ENCODE measurements around the gene LAD1. TPM values are rescaled to one million over a fixed set of nuclear protein-coding genes. Genes with fewer than 3 reads are reported as not detected.

LAD1 gene
- polyA plus RNA-seq, 1 of the 3 experiments (the other 2 are of a cell fraction): not detected

DNA sequence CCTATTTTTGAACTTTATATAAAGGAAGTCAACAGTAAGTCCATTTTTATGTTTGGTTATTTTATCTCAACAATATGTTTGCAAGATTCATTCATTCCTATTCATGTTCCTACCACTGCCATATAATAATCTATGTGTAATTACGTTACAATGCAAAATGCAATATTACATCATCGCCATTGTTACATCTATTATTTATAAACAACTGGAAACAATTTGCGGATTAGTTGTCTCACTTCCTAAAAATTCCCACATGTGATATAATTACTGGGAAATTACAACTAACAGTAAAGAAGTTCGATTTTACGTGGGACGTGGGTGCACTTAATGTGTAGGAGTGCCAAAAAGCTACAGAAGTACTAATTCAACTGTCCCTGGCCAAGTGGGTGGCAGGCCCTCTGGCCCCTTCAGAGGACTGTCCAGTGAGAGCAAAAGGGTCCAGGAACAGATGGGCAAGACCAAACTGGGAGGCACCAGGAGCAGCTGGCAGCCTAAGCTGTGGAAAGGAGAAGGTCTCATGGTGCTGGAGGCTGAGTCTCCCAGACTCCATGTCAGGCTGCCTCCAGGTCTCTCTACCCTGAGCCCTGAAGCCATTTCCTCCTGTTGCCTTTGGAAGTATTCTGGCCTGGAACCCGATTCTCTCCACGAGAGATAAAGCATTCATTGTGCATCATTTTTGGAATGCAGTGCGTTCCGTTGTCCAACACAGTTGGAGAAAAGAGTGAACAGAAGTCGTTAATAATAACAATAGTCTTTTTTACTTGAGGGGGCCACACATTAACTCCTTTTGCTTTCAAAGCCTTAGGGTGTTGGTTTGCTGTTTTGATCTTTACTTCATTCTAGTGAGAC is 64.6 kb downstream of the LAD1 start (continued):
- TF ChIP-seq GABPA (IDR thresholded peaks at IDR 0.05; ENCODE audit: low read depth) (no peak), GATA2 (CRISPR knock-in tag; IDR thresholded peaks at IDR 0.05) (no peak)
- TF ChIP-seq, protein P1, sequence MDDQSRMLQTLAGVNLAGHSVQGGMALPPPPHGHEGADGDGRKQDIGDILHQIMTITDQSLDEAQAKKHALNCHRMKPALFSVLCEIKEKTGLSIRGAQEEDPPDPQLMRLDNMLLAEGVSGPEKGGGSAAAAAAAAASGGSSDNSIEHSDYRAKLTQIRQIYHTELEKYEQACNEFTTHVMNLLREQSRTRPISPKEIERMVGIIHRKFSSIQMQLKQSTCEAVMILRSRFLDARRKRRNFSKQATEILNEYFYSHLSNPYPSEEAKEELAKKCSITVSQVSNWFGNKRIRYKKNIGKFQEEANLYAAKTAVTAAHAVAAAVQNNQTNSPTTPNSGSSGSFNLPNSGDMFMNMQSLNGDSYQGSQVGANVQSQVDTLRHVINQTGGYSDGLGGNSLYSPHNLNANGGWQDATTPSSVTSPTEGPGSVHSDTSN (IDR thresholded peaks at IDR 0.05): no peak

DNA sequence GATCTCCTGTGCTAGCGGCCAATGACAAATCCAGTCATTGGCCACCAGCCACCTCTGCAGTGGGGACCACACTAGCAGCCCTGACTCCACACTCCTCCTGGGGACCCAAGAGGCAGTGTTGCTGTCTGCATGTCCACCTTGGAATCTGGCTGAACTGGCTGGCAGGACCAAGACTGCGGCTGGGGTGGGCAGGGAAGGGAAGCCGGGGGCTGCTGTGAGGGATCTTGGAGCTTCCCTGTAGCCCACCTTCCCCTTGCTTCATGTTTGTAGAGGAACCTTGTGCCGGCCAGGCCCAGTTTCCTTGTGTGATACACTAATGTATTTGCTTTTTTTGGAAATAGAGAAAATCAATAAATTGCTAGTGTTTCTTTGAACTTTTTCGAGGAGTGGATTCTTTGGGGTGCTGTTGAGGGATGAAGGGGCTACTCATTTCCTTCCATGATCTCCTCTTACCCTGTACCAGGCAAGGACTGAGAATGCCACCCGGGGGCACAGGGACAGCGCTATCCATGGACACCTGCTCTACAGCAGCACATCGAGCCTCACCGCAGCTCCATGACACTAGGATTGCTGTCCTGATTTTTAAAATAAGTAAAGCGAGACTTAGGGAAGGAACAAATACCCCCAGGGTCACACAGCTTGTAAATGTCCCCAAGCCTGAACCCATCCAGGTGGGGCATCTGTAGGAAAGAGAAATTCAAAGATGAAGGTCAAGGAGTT is 66.3 kb downstream of the LAD1 start:
- H3K9me3 ChIP-seq: no peaks in the 10 kb centered on the region

More for the DNA sequence above, 66.3 kb downstream of the LAD1 start:
- H3K9me2 ChIP-seq: no peaks in the 10 kb centered on the region
- ChIA-PET CTCF (interaction anchor here (0.9 to 2.7 kb wide), 5 partner anchors 9 to 180 kb away, joined by 3 to 8 read pairs (median 3); no protein-coding TSS in a partner anchor), POLR2A (no interaction called here)
- WGBS (ENCODE audit: low lambda C conversion rate): 74% methylated on average over 9 of the region's 10 CpGs
- H4K20me1 ChIP-seq (ENCODE audit: insufficient read depth): no peaks in the 10 kb centered on the region
- H3K4me1 ChIP-seq (ENCODE audit: control insufficient read depth in 1 of 2, insufficient read depth in 2 of 2, low read depth in 1 of 2, low read length in 1 of 2): peaks cover 0 to 9% of the 10 kb centered on the region in 2 experiments; a peak in 2 of 4 replicates
- H3K79me2 ChIP-seq (ENCODE audit: insufficient read depth): no peaks in the 10 kb centered on the region
- H3K9ac ChIP-seq: no peak overlapping the region
- H3K4me3 ChIP-seq (ENCODE audit: low read depth in 2 of 2, low read length in 1 of 2): no peak overlapping the region
- no peak overlapping the region for H2AFZ ChIP-seq (ENCODE audit: low read depth)
- H3K4me2 ChIP-seq: no peak overlapping the region
- no peaks in the 10 kb centered on the region for H3F3A ChIP-seq (replicated peaks; ENCODE audit: insufficient read depth)
- no peak for DNase-seq
- TF ChIP-seq ELF1 (IDR thresholded peaks at IDR 0.05): no peak
- TF ChIP-seq, protein P2, sequence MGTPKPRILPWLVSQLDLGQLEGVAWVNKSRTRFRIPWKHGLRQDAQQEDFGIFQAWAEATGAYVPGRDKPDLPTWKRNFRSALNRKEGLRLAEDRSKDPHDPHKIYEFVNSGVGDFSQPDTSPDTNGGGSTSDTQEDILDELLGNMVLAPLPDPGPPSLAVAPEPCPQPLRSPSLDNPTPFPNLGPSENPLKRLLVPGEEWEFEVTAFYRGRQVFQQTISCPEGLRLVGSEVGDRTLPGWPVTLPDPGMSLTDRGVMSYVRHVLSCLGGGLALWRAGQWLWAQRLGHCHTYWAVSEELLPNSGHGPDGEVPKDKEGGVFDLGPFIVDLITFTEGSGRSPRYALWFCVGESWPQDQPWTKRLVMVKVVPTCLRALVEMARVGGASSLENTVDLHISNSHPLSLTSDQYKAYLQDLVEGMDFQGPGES (IDR thresholded peaks at IDR 0.05; ENCODE audit: low read depth, low read length): no peak
- TF ChIP-seq GABPA (IDR thresholded peaks at IDR 0.05; ENCODE audit: low read depth): no peak
- TF ChIP-seq, protein P3, sequence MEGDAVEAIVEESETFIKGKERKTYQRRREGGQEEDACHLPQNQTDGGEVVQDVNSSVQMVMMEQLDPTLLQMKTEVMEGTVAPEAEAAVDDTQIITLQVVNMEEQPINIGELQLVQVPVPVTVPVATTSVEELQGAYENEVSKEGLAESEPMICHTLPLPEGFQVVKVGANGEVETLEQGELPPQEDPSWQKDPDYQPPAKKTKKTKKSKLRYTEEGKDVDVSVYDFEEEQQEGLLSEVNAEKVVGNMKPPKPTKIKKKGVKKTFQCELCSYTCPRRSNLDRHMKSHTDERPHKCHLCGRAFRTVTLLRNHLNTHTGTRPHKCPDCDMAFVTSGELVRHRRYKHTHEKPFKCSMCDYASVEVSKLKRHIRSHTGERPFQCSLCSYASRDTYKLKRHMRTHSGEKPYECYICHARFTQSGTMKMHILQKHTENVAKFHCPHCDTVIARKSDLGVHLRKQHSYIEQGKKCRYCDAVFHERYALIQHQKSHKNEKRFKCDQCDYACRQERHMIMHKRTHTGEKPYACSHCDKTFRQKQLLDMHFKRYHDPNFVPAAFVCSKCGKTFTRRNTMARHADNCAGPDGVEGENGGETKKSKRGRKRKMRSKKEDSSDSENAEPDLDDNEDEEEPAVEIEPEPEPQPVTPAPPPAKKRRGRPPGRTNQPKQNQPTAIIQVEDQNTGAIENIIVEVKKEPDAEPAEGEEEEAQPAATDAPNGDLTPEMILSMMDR (IDR thresholded peaks at IDR 0.05): no peak
- TF ChIP-seq YY1 (IDR thresholded peaks at IDR 0.05; ENCODE audit: low read depth): no peak
- TF ChIP-seq, protein P4, sequence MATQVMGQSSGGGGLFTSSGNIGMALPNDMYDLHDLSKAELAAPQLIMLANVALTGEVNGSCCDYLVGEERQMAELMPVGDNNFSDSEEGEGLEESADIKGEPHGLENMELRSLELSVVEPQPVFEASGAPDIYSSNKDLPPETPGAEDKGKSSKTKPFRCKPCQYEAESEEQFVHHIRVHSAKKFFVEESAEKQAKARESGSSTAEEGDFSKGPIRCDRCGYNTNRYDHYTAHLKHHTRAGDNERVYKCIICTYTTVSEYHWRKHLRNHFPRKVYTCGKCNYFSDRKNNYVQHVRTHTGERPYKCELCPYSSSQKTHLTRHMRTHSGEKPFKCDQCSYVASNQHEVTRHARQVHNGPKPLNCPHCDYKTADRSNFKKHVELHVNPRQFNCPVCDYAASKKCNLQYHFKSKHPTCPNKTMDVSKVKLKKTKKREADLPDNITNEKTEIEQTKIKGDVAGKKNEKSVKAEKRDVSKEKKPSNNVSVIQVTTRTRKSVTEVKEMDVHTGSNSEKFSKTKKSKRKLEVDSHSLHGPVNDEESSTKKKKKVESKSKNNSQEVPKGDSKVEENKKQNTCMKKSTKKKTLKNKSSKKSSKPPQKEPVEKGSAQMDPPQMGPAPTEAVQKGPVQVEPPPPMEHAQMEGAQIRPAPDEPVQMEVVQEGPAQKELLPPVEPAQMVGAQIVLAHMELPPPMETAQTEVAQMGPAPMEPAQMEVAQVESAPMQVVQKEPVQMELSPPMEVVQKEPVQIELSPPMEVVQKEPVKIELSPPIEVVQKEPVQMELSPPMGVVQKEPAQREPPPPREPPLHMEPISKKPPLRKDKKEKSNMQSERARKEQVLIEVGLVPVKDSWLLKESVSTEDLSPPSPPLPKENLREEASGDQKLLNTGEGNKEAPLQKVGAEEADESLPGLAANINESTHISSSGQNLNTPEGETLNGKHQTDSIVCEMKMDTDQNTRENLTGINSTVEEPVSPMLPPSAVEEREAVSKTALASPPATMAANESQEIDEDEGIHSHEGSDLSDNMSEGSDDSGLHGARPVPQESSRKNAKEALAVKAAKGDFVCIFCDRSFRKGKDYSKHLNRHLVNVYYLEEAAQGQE (IDR thresholded peaks at IDR 0.05; ENCODE audit: low read depth, low read length): no peak
- no peak for TF ChIP-seq TCF12 (IDR thresholded peaks at IDR 0.05)
- no peak for TF ChIP-seq EZH2phosphoT487 (IDR thresholded peaks at IDR 0.05; ENCODE audit: borderline replicate concordance, low read depth)
- TF ChIP-seq, protein P5, sequence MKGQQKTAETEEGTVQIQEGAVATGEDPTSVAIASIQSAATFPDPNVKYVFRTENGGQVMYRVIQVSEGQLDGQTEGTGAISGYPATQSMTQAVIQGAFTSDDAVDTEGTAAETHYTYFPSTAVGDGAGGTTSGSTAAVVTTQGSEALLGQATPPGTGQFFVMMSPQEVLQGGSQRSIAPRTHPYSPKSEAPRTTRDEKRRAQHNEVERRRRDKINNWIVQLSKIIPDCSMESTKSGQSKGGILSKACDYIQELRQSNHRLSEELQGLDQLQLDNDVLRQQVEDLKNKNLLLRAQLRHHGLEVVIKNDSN (IDR thresholded peaks at IDR 0.05; ENCODE audit: borderline replicate concordance, low read depth): no peak
- TF ChIP-seq, protein P6, sequence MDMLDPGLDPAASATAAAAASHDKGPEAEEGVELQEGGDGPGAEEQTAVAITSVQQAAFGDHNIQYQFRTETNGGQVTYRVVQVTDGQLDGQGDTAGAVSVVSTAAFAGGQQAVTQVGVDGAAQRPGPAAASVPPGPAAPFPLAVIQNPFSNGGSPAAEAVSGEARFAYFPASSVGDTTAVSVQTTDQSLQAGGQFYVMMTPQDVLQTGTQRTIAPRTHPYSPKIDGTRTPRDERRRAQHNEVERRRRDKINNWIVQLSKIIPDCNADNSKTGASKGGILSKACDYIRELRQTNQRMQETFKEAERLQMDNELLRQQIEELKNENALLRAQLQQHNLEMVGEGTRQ (IDR thresholded peaks at IDR 0.05; ENCODE audit: borderline replicate concordance, low read depth, low read length): no peak
- no peak for TF ChIP-seq CHD2 (IDR thresholded peaks at IDR 0.05; ENCODE audit: low read length, partially characterized antibody)
- TF ChIP-seq, protein P1 (IDR thresholded peaks at IDR 0.05): no peak
- H3K27me3 ChIP-seq (ENCODE audit: insufficient read depth): no peaks in the 10 kb centered on the region
- H3K27ac ChIP-seq (ENCODE audit: low read depth in 2 of 2, low read length in 1 of 2): no peak overlapping the region
- H3K36me3 ChIP-seq (replicated peaks in 1 of 2; ENCODE audit: control insufficient read depth in 1 of 2, insufficient read depth in 2 of 2, low read length in 1 of 2): no peaks in the 10 kb centered on the region

Data from SK-N-SH (cell line).